BE2C (cell line): ENCODE results near the gene DNAJC24.

ENCODE experiments used
- DNase-seq: peaks from one replicate; pipeline ENCODE4 v3.0.0-alpha.2; 2020
- H3K27me3 ChIP-seq: fragments of 250-450 bp; sonication (Bioruptor Pico); 2 replicates; pipeline ENCODE4 v1.5.1; 2020; ENCODE audit warnings: mild to moderate bottlenecking
- H3K36me3 ChIP-seq: fragments of 250-450 bp; sonication (Bioruptor Pico); 2 replicates; pipeline ENCODE4 v1.5.1; 2020; ENCODE audit warnings: mild to moderate bottlenecking
- H3K4me1 ChIP-seq: fragments of 250-450 bp; sonication (Bioruptor Pico); 2 replicates; pipeline ENCODE4 v1.5.1; 2020
- H3K4me3 ChIP-seq: 2 replicates; pipeline ENCODE4 v1.5.1; 2011; ENCODE audit warnings: low read depth, low read length
- H3K9me3 ChIP-seq: fragments of 250-450 bp; sonication (Bioruptor Pico); 2 replicates; pipeline ENCODE4 v1.5.1; 2020
- CTCF ChIP-seq: IDR thresholded peaks from 2 replicates; pipeline ENCODE4 v1.5.1; 2012; ENCODE audit warnings: mild to moderate bottlenecking, low read depth, low read length

DNAJC24 gene

GRCh38 chr11:31478223-31478590 is 108.5 kb downstream of the DNAJC24 start:
- peaks cover 7% of the 10 kb centered on the region; the same call in 1 of the 2 replicates for H3K4me1 ChIP-seq
- H3K9me3 ChIP-seq = no peaks in the 10 kb centered on the region
- no peak for DNase-seq
- no peaks in the 10 kb centered on the region for H3K27me3 ChIP-seq
- TF ChIP-seq CTCF = no peak
- no peak overlapping the region for H3K4me3 ChIP-seq
- no peaks in the 10 kb centered on the region for H3K36me3 ChIP-seq

- Histone ChIP-seq H3K36me3 (no peaks in the 10 kb centered on the region), H3K9me3 (no peaks in the 10 kb centered on the region), H3K27me3 (no peaks in the 10 kb centered on the region), H3K4me3 (no peak overlapping the region), H3K4me1 (peaks cover 7% of the 10 kb centered on the region; the same call in 1 of the 2 replicates)
- no peak for DNase-seq
- TF ChIP-seq CTCF = no peak
Observed at GRCh38 chr11:31479066-31479465, 109.4 kb downstream of the DNAJC24 start.

- TF ChIP-seq CTCF = no peak
- Histone ChIP-seq H3K36me3 (no peaks in the 10 kb centered on the region), H3K27me3 (no peaks in the 10 kb centered on the region), H3K4me1 (peaks cover 7% of the 10 kb centered on the region; the same call in 1 of the 2 replicates), H3K4me3 (no peak overlapping the region), H3K9me3 (no peaks in the 10 kb centered on the region)
- peak; percentile 58 for DNase-seq
Observed at GRCh38 chr11:31480930-31481329, 111.3 kb downstream of the DNAJC24 start.
